Gastroesophageal sphincter (tissue), 4 donors: ENCODE results near the gene IFT81. TPM values are rescaled to one million over a fixed set of nuclear protein-coding genes. Genes with fewer than 3 reads are reported as not detected.

ENCODE experiments used
- ATAC-seq: fragments of 150-250 bp; one replicate; pipeline ENCODE4 v1.9.1; 2016; ENCODE audit warnings: mild to moderate bottlenecking, moderate library complexity
- H3K27ac ChIP-seq, 4 donors: fragments of 200-600 bp; sonication (generic) in 3 of 4; 1 replicate in 3 of 4; 2 replicates in 1 of 4; pipeline ENCODE4 v1.5.1; 2016 to 2019
- H3K27me3 ChIP-seq: fragments of 200-600 bp; sonication (generic); one replicate; pipeline ENCODE4 v1.5.1; 2019
- H3K36me3 ChIP-seq, 2 donors: fragments of 200-600 bp; sonication (generic); one replicate each; pipeline ENCODE4 v1.5.1; 2019; ENCODE audit warnings: control low read depth in 1 of 2
- H3K4me1 ChIP-seq, 3 donors: fragments of 200-600 bp; sonication (generic); 1 replicate in 2 of 3; 2 replicates in 1 of 3; pipeline ENCODE4 v1.5.1; 2016 to 2019; ENCODE audit warnings: control low read depth in 2 of 3
- H3K4me3 ChIP-seq, 2 donors: fragments of 200-600 bp; sonication (generic); one replicate each; pipeline ENCODE4 v1.5.1; 2019; ENCODE audit warnings: mild to moderate bottlenecking in 1 of 2, moderate library complexity in 1 of 2
- H3K9me3 ChIP-seq, 3 donors: fragments of 200-600 bp; sonication (generic); one replicate each; pipeline ENCODE4 v1.5.1; 2017 to 2019; ENCODE audit warnings: control low read depth in 2 of 3
- CTCF ChIP-seq, 4 experiments: fragments of 200-600 bp in 2 of 4; fragments of 450-650 bp in 2 of 4; sonication (generic) in 1 of 4; IDR thresholded peaks; one replicate each; pipeline ENCODE4 v1.5.1; 2017 to 2019; ENCODE audit warnings: antibody characterized with exemption in 4 of 4, mild to moderate bottlenecking in 2 of 4, moderate library complexity in 2 of 4
- EP300 ChIP-seq: sonication (generic); formaldehyde crosslinking; IDR thresholded peaks from one replicate; pipeline ENCODE4 v1.6.1; 2017; ENCODE audit warnings: antibody characterized with exemption, mild to moderate bottlenecking
- POLR2A ChIP-seq, 2 donors: fragments of 450-650 bp; IDR thresholded peaks; one replicate each; pipeline ENCODE4 v1.6.1; 2017; ENCODE audit warnings: antibody characterized with exemption in 2 of 2, mild to moderate bottlenecking in 2 of 2, moderate library complexity in 1 of 2
- POLR2AphosphoS5 ChIP-seq: sonication (generic); formaldehyde crosslinking; IDR thresholded peaks from one replicate; pipeline ENCODE4 v1.6.1; 2017; ENCODE audit warnings: antibody characterized with exemption
- WGBS, 2 donors: methylation state at CpG; one replicate each; pipeline ENCODE4 v1.1.5; 2018; ENCODE audit warnings: low coverage in 1 of 2; 5-methylcytosine and 5-hydroxymethylcytosine counted together
- total RNA-seq, 4 donors: library from RNA; depleted of rRNA; stranded (reverse); fragments of >200 nt; gene quantifications; one replicate each; pipeline ENCODE4 v1.1.0, GENCODE V29; 2016

IFT81 gene
- total RNA-seq, 4 donors from 2014 or later, result 16.0 to 40.0 (median 20.7) TPM

GRCh38 chr12:110176745-110177144 lies 52.6 kb downstream of the IFT81 start:
- H3K27ac ChIP-seq, result peak overlapping the region in 1 of 4 donors; percentile 14

GRCh38 chr12:110179291-110179690 lies 55.1 kb downstream of the IFT81 start:
- ATAC-seq, result no peak
- no peak overlapping the region for H3K4me3 ChIP-seq
- H3K27ac ChIP-seq, result peak overlapping the region in 1 of 4 donors; percentile 2
- 49 to 83% methylated on average over 1 to 3 of the region's 3 CpGs for WGBS, 2 donors
- no peak for TF ChIP-seq POLR2A (IDR thresholded peaks at IDR 0.05)
- TF ChIP-seq POLR2AphosphoS5, result peak; percentile 17
- H3K9me3 ChIP-seq, result no peaks in the 10 kb centered on the region
- H3K27me3 ChIP-seq, result no peaks in the 10 kb centered on the region
- peaks cover 0 to 14% of the 10 kb centered on the region in 2 donors for H3K36me3 ChIP-seq
- H3K4me1 ChIP-seq, result peaks cover 0 to 43% (median 4%) of the 10 kb centered on the region in 3 donors

More at GRCh38 chr12:110176745-110177144, 52.6 kb downstream of the IFT81 start:
- peaks cover 0 to 36% (median 4%) of the 10 kb centered on the region in 3 donors for H3K4me1 ChIP-seq
- no peak for ATAC-seq
- no peak overlapping the region for H3K4me3 ChIP-seq
- H3K27me3 ChIP-seq, result no peaks in the 10 kb centered on the region
- peaks cover 0 to 6% of the 10 kb centered on the region in 2 donors for H3K36me3 ChIP-seq
- 67 to 75% methylated on average over 1 of the region's 1 CpG for WGBS, 2 donors
- H3K9me3 ChIP-seq, result no peaks in the 10 kb centered on the region
- TF ChIP-seq POLR2AphosphoS5 (no peak), CTCF (IDR thresholded peaks at IDR 0.05) (no peak), POLR2A (IDR thresholded peaks at IDR 0.05) (no peak), EP300 (no peak)

GRCh38 chr12:110180591-110181005 lies 56.4 kb downstream of the IFT81 start:
- WGBS, 2 donors, result 6 to 13% methylated on average over 1 of the region's 1 CpG
- ATAC-seq, result peak; percentile 65
- Histone ChIP-seq H3K27ac (peak overlapping the region; percentile 61 to 74 (median 68)), H3K4me3 (no peak overlapping the region), H3K4me1 (peaks cover 0 to 44% (median 4%) of the 10 kb centered on the region in 3 donors), H3K27me3 (no peaks in the 10 kb centered on the region), H3K9me3 (peaks cover 0 to 1% (median 0%) of the 10 kb centered on the region in 3 donors), H3K36me3 (peaks cover 0 to 27% of the 10 kb centered on the region in 2 donors)
- peak; percentile 85 for TF ChIP-seq POLR2AphosphoS5
- no peak for TF ChIP-seq EP300
- peak in 2 of 4 experiments; percentile 38 to 47 for TF ChIP-seq CTCF (IDR thresholded peaks at IDR 0.05)
- no peak for TF ChIP-seq POLR2A (IDR thresholded peaks at IDR 0.05)

- H3K9me3 ChIP-seq, result peaks cover 0 to 13% (median 0%) of the 10 kb centered on the region in 3 donors
- TF ChIP-seq POLR2A (IDR thresholded peaks at IDR 0.05) (no peak), CTCF (IDR thresholded peaks at IDR 0.05) (no peak), EP300 (no peak), POLR2AphosphoS5 (no peak)
- H3K27ac ChIP-seq, result peak overlapping the region in 2 of 4 donors; percentile 61 to 72
- WGBS, 2 donors, result 100% methylated on average over 1 of the region's 1 CpG
- H3K36me3 ChIP-seq, result peaks cover 0 to 35% of the 10 kb centered on the region in 2 donors
- peaks cover 0 to 32% (median 4%) of the 10 kb centered on the region in 3 donors for H3K4me1 ChIP-seq
- H3K4me3 ChIP-seq, result no peak overlapping the region
- ATAC-seq, result no peak
- no peaks in the 10 kb centered on the region for H3K27me3 ChIP-seq
Measured at GRCh38 chr12:110182281-110182680, 58.1 kb downstream of the IFT81 start.

GRCh38 chr12:110183386-110183785 lies 59.2 kb downstream of the IFT81 start:
- H3K27ac ChIP-seq, result peak overlapping the region in 1 of 4 donors; percentile 8
- no peak overlapping the region for H3K4me3 ChIP-seq
- peaks cover 0 to 31% (median 4%) of the 10 kb centered on the region in 3 donors for H3K4me1 ChIP-seq
- H3K27me3 ChIP-seq, result no peaks in the 10 kb centered on the region
- no peak for ATAC-seq
- H3K9me3 ChIP-seq, result peaks cover 0 to 13% (median 0%) of the 10 kb centered on the region in 3 donors
- TF ChIP-seq POLR2A (IDR thresholded peaks at IDR 0.05), result no peak
- H3K36me3 ChIP-seq, result peaks cover 0 to 35% of the 10 kb centered on the region in 2 donors
- 78 to 80% methylated on average over 1 to 3 of the region's 3 CpGs for WGBS, 2 donors

GRCh38 chr12:110185626-110186025 lies 61.5 kb downstream of the IFT81 start:
- WGBS, 2 donors, result 100% methylated on average over 2 of the region's 2 CpGs
- Histone ChIP-seq H3K4me1 (peaks cover 0 to 23% (median 4%) of the 10 kb centered on the region in 3 donors), H3K36me3 (peaks cover 0 to 35% of the 10 kb centered on the region in 2 donors), H3K9me3 (peaks cover 0 to 13% (median 0%) of the 10 kb centered on the region in 3 donors), H3K4me3 (no peak overlapping the region), H3K27me3 (no peaks in the 10 kb centered on the region), H3K27ac (no peak overlapping the region)
- TF ChIP-seq EP300, result no peak
- no peak for TF ChIP-seq POLR2AphosphoS5
- TF ChIP-seq POLR2A (IDR thresholded peaks at IDR 0.05), result no peak
- TF ChIP-seq CTCF (IDR thresholded peaks at IDR 0.05), result no peak
- no peak for ATAC-seq
